H9 (cell line): ENCODE results near the gene POU1F1. TPM values are rescaled to one million over a fixed set of nuclear protein-coding genes. Genes with fewer than 3 reads are reported as not detected.
A peak's percentile ranks its signal among the peaks of the same experiment; 100 is the strongest.

ENCODE experiments used
- DNase-seq: peaks from one replicate; pipeline ENCODE4 v3.0.0-alpha.2; 2017
- H2AFZ ChIP-seq: one replicate; pipeline ENCODE4 v1.6.1; 2013; ENCODE audit warnings: mild to moderate bottlenecking, low read length, control low read depth, moderate library complexity
- H2AK5ac ChIP-seq: 2 replicates; pipeline ENCODE4 v1.6.1; 2013; ENCODE audit warnings: low read length, control low read depth, mixed read lengths; ENCODE audit not compliant: insufficient read length
- H2BK120ac ChIP-seq: one replicate; pipeline ENCODE4 v1.6.1; 2013; ENCODE audit warnings: low read depth, mild to moderate bottlenecking, low read length, control low read depth, inconsistent platforms; ENCODE audit not compliant: poor library complexity, severe bottlenecking
- H2BK12ac ChIP-seq: 2 replicates; pipeline ENCODE4 v1.6.1; 2013; ENCODE audit warnings: low read length, control low read depth, mixed read lengths, low read depth; ENCODE audit not compliant: insufficient read length
- H2BK15ac ChIP-seq: 2 replicates; pipeline ENCODE4 v1.6.1; 2013; ENCODE audit warnings: low read depth, low read length, control low read depth
- H2BK20ac ChIP-seq: one replicate; pipeline ENCODE4 v1.6.1; 2013; ENCODE audit warnings: low read depth, mild to moderate bottlenecking, low read length, control low read depth, inconsistent platforms; ENCODE audit not compliant: poor library complexity, severe bottlenecking
- H2BK5ac ChIP-seq: 2 replicates; pipeline ENCODE4 v1.6.1; 2013; ENCODE audit warnings: low read length, control low read depth, mixed read lengths; ENCODE audit not compliant: insufficient read length
- H3K14ac ChIP-seq: 2 replicates; pipeline ENCODE4 v1.6.1; 2013; ENCODE audit warnings: low read length, control low read depth; ENCODE audit not compliant: insufficient read depth
- H3K18ac ChIP-seq: 2 replicates; pipeline ENCODE4 v1.6.1; 2013; ENCODE audit warnings: low read depth, mild to moderate bottlenecking, mixed read lengths, low read length, control low read depth; ENCODE audit not compliant: insufficient read length
- H3K23ac ChIP-seq: 2 replicates; pipeline ENCODE4 v1.6.1; 2013; ENCODE audit warnings: low read length, control low read depth, mixed read lengths, low read depth; ENCODE audit not compliant: insufficient read length
- H3K23me2 ChIP-seq: 2 replicates; pipeline ENCODE4 v1.6.1; 2013; ENCODE audit warnings: low read depth, mild to moderate bottlenecking, mixed read lengths, low read length, control low read depth; ENCODE audit not compliant: insufficient read length, poor library complexity, severe bottlenecking
- H3K27ac ChIP-seq: 2 replicates; pipeline ENCODE4 v1.5.1; 2013; ENCODE audit warnings: low read length, control low read depth, mixed read lengths, low read depth; ENCODE audit not compliant: insufficient read length
- H3K27me3 ChIP-seq: 2 replicates; pipeline ENCODE4 v1.6.1; 2013; ENCODE audit warnings: low read length, control low read depth, inconsistent platforms; ENCODE audit not compliant: insufficient read depth
- H3K4ac ChIP-seq: 2 replicates; pipeline ENCODE4 v1.6.1; 2013; ENCODE audit warnings: low read depth, mild to moderate bottlenecking, control low read depth, inconsistent platforms, low read length, moderate library complexity
- H3K4me1 ChIP-seq: 2 replicates; pipeline ENCODE4 v1.6.1; 2013; ENCODE audit warnings: low read length, control low read depth, inconsistent platforms; ENCODE audit not compliant: insufficient read depth
- H3K4me2 ChIP-seq: 2 replicates; pipeline ENCODE4 v1.6.1; 2013; ENCODE audit warnings: low read length, control low read depth, mixed read lengths; ENCODE audit not compliant: insufficient read length, insufficient read depth
- H3K56ac ChIP-seq: 2 replicates; pipeline ENCODE4 v1.6.1; 2013; ENCODE audit warnings: low read depth, mild to moderate bottlenecking, mixed read lengths, low read length, control low read depth; ENCODE audit not compliant: insufficient read length
- H3K79me1 ChIP-seq: 2 replicates; pipeline ENCODE4 v1.6.1; 2013; ENCODE audit warnings: low read depth, mild to moderate bottlenecking, moderate library complexity, low read length, control low read depth, inconsistent platforms; ENCODE audit not compliant: insufficient read depth, poor library complexity, severe bottlenecking
- H3K79me2 ChIP-seq: 2 replicates; pipeline ENCODE4 v1.6.1; 2013; ENCODE audit warnings: low read length, control low read depth, inconsistent platforms; ENCODE audit not compliant: insufficient read depth
- H3K9ac ChIP-seq: 2 replicates; pipeline ENCODE4 v1.6.1; 2013; ENCODE audit warnings: low read length, control low read depth, mixed read lengths; ENCODE audit not compliant: insufficient read length; ENCODE audit errors: extremely low read depth
- H3K9me3 ChIP-seq: one replicate; pipeline ENCODE4 v1.6.1; 2013; ENCODE audit warnings: low read depth, low read length, inconsistent platforms; ENCODE audit not compliant: control insufficient read depth
- H3T11ph ChIP-seq: one replicate; pipeline ENCODE4 v1.6.1; 2013; ENCODE audit warnings: mild to moderate bottlenecking, low read length, control low read depth, inconsistent platforms
- H4K20me1 ChIP-seq: one replicate; pipeline ENCODE4 v1.6.1; 2013; ENCODE audit not compliant: control insufficient read depth, insufficient read length, insufficient read depth
- H4K5ac ChIP-seq: 2 replicates; pipeline ENCODE4 v1.6.1; 2013; ENCODE audit warnings: low read depth, mild to moderate bottlenecking, mixed read lengths, low read length, control low read depth; ENCODE audit not compliant: insufficient read length
- H4K8ac ChIP-seq: replicated peaks from 2 replicates; pipeline ENCODE4 v1.6.1; 2013; ENCODE audit warnings: low read length, control low read depth, mixed read lengths, low read depth; ENCODE audit not compliant: insufficient read length
- H4K91ac ChIP-seq: 2 replicates; pipeline ENCODE4 v1.6.1; 2013; ENCODE audit warnings: low read depth, mild to moderate bottlenecking, moderate library complexity, mixed read lengths, low read length, control low read depth; ENCODE audit not compliant: insufficient read length
- H3K27ac Mint-ChIP-seq, 3 experiments: 2 replicates in 2 of 3; 3 replicates in 1 of 3; pipeline ENCODE4 v1.8.0; 2020 to 2021; ENCODE audit warnings: mixed read lengths in 3 of 3, mild to moderate bottlenecking in 1 of 3, moderate library complexity in 1 of 3
- H3K27me3 Mint-ChIP-seq: 2 replicates; pipeline ENCODE4 v1.8.0; 2021; ENCODE audit warnings: low read depth, mild to moderate bottlenecking, moderate library complexity, mixed read lengths
- H3K36me3 Mint-ChIP-seq, 3 experiments: 2 replicates in 2 of 3; 3 replicates in 1 of 3; pipeline ENCODE4 v1.8.0; 2020 to 2021; ENCODE audit warnings: low read depth in 3 of 3, mixed read lengths in 3 of 3; ENCODE audit not compliant: insufficient read depth in 1 of 3
- H3K4me1 Mint-ChIP-seq, 2 experiments: 2 replicates each; pipeline ENCODE4 v1.8.0; 2020; ENCODE audit warnings: mixed read lengths in 2 of 2
- H3K4me3 Mint-ChIP-seq, 2 experiments: 2 replicates in 1 of 2; 3 replicates in 1 of 2; pipeline ENCODE4 v1.8.0; 2020 to 2021; ENCODE audit warnings: mild to moderate bottlenecking in 2 of 2, mixed read lengths in 2 of 2, moderate library complexity in 1 of 2
- H3K9me3 Mint-ChIP-seq, 2 experiments: 2 replicates in 1 of 2; 3 replicates in 1 of 2; pipeline ENCODE4 v1.8.0; 2020; ENCODE audit warnings: mild to moderate bottlenecking in 2 of 2, mixed read lengths in 2 of 2, moderate library complexity in 1 of 2
- WGBS: extraction: QIAGEN DNeasy Blood & Tissue Kit; methylation state at CpG from one replicate; pipeline ENCODE4 v1.1.7; 2013; ENCODE audit warnings: missing lambda C conversion rate, low lambda C conversion rate, mixed read lengths; ENCODE audit not compliant: insufficient read length; ENCODE audit errors: extremely low coverage; 5-methylcytosine and 5-hydroxymethylcytosine counted together
- total RNA-seq: library from RNA; stranded (reverse); gene quantifications from 2 replicates; pipeline ENCODE4 v1.2.1, GENCODE V29; 2021
- TF ChIP-seq, protein P1 (sequence below): fragments of 200-600 bp; sonication (generic); conservative IDR thresholded peaks from 3 replicates; pipeline ENCODE4 v1.8.0; 2021; ENCODE audit warnings: antibody characterized with exemption, mild to moderate bottlenecking

The POU1F1 gene
- total RNA-seq, 1 experiment from 2014 or later, result not detected

DNA sequence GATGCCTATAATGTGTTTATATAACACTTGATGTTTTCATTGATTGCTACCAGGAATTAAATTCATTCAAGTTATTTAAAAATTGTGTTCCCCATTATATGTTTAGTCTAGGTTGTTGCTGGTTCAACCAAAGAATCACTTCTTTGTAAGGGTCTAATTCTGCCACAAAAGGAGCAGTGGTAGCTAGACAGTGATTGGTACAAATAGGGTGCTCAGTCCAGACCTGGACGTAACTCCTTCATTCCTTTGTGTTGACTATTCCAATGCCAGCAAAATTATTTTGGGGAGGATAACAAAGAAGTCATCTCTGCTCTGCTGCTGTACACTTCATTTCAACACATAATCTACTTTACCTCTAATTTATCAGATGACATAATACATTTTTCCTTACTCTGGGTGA, 48.1 kb downstream of the POU1F1 start:
- no peak overlapping the region for H4K5ac ChIP-seq
- no peaks in the 10 kb centered on the region for H3K4me1 ChIP-seq
- no peak overlapping the region for H2BK15ac ChIP-seq
- H3K79me2 ChIP-seq, result peaks cover 16% of the 10 kb centered on the region
- H3K23me2 ChIP-seq, result no peaks in the 10 kb centered on the region
- H3K4me2 ChIP-seq, result peak overlapping the region; percentile 37
- no peak overlapping the region for H3K23ac ChIP-seq
- H3K27me3 ChIP-seq, result no peaks in the 10 kb centered on the region
- peaks cover 4% of the 10 kb centered on the region for H3K27me3 Mint-ChIP-seq
- peak overlapping the region; percentile 51 for H3K9ac ChIP-seq
- H2BK12ac ChIP-seq, result no peak overlapping the region
- no peak overlapping the region for H4K91ac ChIP-seq
- no peak overlapping the region for H3K56ac ChIP-seq
- H3K4me3 Mint-ChIP-seq, result peak overlapping the region; percentile 97 to 98
- H3K27ac ChIP-seq, result no peak overlapping the region
- H2BK120ac ChIP-seq, result no peak overlapping the region
- no peak for DNase-seq
- H3K18ac ChIP-seq, result no peak overlapping the region
- H3K14ac ChIP-seq, result no peak overlapping the region
- TF ChIP-seq, protein P1, sequence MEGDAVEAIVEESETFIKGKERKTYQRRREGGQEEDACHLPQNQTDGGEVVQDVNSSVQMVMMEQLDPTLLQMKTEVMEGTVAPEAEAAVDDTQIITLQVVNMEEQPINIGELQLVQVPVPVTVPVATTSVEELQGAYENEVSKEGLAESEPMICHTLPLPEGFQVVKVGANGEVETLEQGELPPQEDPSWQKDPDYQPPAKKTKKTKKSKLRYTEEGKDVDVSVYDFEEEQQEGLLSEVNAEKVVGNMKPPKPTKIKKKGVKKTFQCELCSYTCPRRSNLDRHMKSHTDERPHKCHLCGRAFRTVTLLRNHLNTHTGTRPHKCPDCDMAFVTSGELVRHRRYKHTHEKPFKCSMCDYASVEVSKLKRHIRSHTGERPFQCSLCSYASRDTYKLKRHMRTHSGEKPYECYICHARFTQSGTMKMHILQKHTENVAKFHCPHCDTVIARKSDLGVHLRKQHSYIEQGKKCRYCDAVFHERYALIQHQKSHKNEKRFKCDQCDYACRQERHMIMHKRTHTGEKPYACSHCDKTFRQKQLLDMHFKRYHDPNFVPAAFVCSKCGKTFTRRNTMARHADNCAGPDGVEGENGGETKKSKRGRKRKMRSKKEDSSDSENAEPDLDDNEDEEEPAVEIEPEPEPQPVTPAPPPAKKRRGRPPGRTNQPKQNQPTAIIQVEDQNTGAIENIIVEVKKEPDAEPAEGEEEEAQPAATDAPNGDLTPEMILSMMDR, result no peak
- H4K8ac ChIP-seq, result no peak overlapping the region
- no peaks in the 10 kb centered on the region for H4K20me1 ChIP-seq
- WGBS, result no CpG with 5 or more reads among the region's 1 CpG
- no peak overlapping the region for H2AK5ac ChIP-seq
- H3K9me3 ChIP-seq, result no peaks in the 10 kb centered on the region
- no peak overlapping the region for H2BK20ac ChIP-seq
- H3K9me3 Mint-ChIP-seq, result no peaks in the 10 kb centered on the region; a peak in 1 of 5 replicates
- H3K79me1 ChIP-seq, result no peaks in the 10 kb centered on the region
- no peak overlapping the region for H2AFZ ChIP-seq
- H2BK5ac ChIP-seq, result no peak overlapping the region
- H3T11ph ChIP-seq, result no peak overlapping the region
- H3K4ac ChIP-seq, result no peak overlapping the region
- no peak overlapping the region; a peak in 1 of 7 replicates for H3K27ac Mint-ChIP-seq
- H3K4me1 Mint-ChIP-seq, result peaks cover 31 to 35% of the 10 kb centered on the region in 2 experiments
- no peaks in the 10 kb centered on the region; a peak in 4 of 7 replicates for H3K36me3 Mint-ChIP-seq
